EH (cell line): Measurements from ENCODE around the gene IKZF5.

ENCODE experiments used
- DNase-seq: peaks from one replicate; pipeline ENCODE4 v3.0.0-alpha.2; 2015; ENCODE audit warnings: low read depth

Gene IKZF5

DNA sequence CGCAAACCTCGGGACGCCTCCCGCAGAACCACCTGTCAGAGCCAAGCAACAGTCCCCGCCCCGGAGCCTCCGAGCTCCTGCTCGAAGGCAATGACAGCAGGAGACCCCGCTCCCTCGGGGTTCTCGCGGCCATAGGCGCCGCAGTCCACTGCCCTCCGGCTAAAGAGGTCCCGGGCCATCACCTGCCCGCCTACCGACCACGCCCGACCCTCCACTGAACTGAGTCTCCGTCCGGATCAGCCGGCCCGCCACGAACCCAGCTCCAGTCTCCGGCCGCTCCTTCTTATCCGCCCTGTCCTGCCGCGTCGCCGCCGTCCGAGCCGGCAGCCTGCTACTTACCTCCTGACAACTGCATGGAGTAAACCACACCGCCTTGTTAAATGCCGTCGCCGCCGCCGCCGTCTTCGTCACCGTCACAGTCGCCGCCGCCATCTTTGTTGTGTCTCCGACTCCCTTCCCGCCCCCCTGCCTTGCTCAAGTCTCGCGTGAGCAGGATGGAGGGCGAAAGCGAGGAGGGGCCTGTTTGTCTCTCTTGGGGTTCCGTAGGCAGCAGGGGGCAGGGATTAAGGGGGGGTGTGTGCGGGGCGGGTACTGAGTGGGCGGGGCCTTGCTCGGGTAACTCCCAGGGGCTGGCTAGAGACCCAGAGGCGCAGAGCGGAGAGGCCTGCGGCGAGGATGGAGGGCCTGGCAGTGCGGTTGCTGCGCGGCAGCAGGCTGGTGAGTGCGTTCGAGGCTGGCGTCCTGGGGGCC is at the start of gene IKZF5, which contains the start of gene ACADSB:
IKZF5 (minus strand) TSS at position 441 of the 750 bp plus-strand sequence. CDS start 10,170 bp downstream, outside the sequence.
ACADSB (plus strand) TSS at position 652 of the 750 bp plus-strand sequence; CDS start at position 676, 24 bp downstream.
- peak; percentile 98 for DNase-seq

- no peak for DNase-seq
These were observed 49.4 kb upstream of the IKZF5 start for GRCh38 chr10:123057968-123058367.

- DNase-seq: no peak
These were observed 37.6 kb upstream of the IKZF5 start for GRCh38 chr10:123045961-123046731.

GRCh38 chr10:123044391-123044790 is 35.8 kb upstream of the IKZF5 start:
- no peak for DNase-seq

GRCh38 chr10:123043409-123043925 is 34.9 kb upstream of the IKZF5 start:
- peak; percentile 68 for DNase-seq

DNA sequence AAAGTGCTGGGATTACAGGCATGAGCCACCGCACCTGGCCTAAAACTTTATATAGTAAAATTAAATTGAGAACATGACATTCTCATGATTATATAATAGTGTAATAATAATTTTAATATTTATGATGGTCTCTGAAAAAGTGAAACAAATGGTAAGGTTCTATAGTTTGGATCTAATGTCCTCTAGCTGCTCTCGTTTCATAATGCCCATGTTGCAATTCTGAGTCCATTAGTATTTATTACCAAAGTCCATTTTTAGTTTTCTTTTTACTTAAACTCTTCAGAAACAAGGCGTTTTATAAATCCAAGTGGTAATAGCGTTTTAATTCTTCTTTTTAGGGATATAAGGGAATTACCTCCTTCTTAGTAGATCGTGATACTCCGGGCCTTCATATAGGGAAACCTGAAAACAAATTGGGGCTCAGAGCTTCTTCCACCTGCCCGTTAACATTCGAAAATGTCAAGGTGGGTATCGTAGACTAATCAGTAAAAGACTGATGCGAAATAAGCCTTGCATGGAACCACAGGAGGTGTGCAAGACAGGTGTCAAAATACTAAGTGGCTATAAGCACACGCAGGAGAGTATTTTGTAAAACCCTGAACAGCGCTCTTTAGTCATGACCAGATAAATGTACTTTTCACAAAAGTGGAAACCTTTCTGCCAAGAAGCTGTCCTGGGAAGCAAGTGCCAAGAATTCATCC is 34.3 kb upstream of the IKZF5 start:
- DNase-seq: no peak

GRCh38 chr10:123039632-123039930 is 31.0 kb upstream of the IKZF5 start:
- DNase-seq: no peak

DNA sequence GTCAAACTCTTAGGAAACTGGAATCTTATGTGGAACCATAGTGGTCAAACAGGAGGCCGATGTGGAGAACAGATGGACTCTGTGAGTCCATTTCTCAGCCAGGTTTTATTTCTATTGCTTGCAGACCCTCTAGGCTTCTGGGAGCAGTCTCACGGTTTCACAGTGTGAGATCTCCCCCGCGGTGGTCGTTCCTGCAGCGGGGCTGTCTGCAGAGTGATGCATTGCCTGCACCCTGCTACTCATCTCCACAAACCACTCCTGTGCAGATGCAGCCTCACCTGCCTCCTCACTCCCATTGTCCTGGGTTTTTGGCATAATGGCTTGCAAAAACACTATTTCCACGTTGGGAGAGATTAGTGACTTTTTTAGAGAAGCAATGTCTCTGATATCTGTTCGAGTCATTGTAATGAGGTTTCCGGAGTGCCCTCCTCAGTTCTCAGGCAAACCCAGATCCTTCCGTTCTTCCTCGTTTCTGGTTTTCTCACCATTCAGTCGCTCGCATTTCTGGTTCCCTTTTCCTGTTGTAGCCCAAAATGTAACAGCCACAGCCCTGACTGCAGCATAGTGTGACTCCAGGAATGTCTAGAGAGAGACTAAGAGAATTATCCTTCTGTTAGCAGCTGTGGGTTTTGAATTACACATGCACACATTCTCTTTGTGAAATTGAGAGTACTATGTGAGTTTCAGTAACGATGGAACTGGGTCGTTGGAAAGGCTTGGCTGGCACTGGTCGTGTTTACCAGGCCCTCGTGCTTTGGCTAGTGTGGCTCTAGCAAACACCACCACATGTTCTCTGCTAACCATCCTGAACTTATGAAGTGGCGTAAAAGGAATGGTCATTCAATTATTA is 30.4 kb upstream of the IKZF5 start:
- DNase-seq: no peak

GRCh38 chr10:123035467-123036086 is 27.0 kb upstream of the IKZF5 start:
- DNase-seq: no peak

DNA sequence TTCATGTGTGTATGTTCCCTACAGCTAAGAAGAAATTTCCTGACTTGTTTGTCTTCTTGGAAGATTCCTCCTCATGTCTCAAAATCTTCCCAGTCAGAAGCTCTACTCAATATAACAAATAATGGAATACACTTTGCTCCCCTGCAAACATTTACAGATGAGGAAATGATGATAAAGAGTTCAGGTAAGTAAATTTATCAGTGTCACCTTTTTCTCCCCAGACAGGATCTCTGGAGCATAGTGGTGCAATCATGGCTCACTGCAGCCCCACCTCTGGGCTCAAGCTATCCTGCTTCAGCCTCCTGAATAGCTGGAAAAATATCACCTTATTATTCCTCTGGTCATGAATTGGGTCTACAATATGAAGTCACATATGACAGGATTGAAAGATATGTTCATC is 25.7 kb upstream of the IKZF5 start:
- DNase-seq: no peak

DNA sequence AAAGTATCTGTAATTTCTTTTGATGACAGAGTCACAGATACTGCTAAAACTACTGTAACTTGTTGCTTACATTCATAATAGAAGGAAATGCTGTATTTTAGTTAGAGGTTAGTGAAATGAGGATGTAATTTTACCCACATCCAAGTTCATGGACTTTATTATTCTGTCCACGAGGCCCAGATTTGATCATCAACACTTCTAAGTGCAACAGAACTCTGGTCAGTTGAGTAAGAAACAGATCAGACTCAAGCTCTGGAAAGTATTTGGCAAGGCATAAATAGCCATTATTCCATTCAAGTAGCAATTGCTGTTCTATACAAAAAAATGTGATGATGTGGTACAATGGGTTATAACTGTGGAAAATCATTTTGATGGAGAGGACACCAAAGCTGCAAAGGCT is 22.5 kb upstream of the IKZF5 start:
- no peak for DNase-seq

DNA sequence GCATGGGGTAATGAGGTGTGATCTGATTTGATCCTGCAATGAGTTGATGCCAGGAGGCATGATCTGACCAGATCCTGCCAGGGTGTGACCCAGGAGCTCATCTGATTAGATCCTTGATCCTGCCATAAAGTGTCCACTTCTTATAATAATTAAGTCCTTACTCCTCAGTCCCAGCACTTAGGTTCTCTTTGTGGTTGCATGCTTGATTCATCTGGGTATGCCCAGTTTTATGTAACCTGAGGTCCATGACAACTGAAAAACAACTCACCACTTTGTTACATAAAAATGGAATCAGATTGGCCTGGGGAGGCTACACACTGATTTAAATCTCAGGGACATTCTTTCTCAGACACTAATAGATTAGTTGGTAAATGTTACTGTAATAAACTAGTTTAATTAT is 19.3 kb upstream of the IKZF5 start:
- DNase-seq: peak; percentile 10

DNA sequence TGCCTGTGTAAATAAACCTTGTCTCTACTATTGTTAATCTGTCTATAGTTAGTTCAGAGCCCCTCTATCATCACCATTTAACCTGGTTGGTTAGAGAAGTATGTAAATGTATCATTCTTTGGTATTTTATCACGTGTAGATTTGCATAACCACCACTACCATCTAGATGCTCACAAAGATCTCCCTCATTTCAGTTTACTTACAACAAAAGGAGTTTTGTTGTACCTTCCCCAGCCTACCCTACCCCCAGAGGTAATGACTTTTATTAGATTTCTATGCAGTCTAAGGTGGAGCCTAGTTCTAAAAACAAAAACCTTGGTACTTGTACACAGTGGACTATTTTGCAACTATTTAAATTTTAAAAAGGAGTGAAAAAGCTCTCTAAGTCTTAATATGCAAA is 17.7 kb upstream of the IKZF5 start:
- DNase-seq: no peak

DNA sequence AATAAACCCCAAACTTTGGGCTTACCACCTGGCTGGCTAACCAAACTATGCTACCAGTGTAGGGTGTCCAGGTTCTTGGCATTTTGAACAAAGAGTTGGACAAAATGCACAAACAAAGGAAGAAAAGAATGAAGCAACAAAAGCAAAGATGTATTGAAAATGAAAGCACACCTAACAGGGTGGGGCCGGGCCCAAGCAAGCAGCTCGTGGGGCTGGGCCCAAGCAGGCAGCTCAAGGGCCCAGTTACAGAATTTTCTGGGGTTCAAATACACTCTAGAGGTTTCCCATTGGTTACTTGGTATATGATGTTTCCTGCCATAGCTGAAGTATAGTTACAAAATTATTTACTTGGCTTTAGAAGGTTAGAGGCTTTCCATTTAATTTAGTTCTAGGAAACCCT is 15.9 kb upstream of the IKZF5 start:
- DNase-seq: no peak

DNA sequence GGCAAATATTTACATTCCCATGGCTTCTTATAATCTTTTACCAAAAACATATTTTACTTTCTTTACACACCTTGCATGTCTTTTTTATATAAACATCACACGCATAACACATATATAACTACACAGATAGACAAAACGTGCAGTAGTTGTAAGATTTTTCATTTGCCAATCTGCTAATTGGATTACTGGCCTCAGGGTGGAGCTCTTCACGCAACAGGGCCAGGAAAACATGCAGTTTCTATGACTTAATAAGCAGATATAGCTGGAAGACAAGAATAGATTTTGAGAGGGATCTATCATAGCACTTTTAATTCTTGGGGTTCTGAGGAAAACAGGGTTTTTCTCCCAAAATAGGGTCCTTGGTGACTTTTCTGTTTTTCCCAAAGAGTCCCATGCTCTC is 12.9 kb upstream of the IKZF5 start:
- no peak for DNase-seq

- no peak for DNase-seq
These were observed 11.5 kb upstream of the IKZF5 start for GRCh38 chr10:123019941-123020703.

GRCh38 chr10:123019264-123019663 is 10.7 kb upstream of the IKZF5 start:
- no peak for DNase-seq

GRCh38 chr10:123018531-123018930 is 9.9 kb upstream of the IKZF5 start:
- DNase-seq: no peak

GRCh38 chr10:123017421-123018165 is 9.0 kb upstream of the IKZF5 start:
- no peak for DNase-seq

- peak; percentile 3 for DNase-seq
These were observed 7.6 kb upstream of the IKZF5 start for GRCh38 chr10:123016228-123016627.
